ENCODE measurements around the gene ST3GAL5.
A peak's percentile ranks its signal among the peaks of the same experiment; 100 is the strongest.

The ST3GAL5 gene

DNA sequence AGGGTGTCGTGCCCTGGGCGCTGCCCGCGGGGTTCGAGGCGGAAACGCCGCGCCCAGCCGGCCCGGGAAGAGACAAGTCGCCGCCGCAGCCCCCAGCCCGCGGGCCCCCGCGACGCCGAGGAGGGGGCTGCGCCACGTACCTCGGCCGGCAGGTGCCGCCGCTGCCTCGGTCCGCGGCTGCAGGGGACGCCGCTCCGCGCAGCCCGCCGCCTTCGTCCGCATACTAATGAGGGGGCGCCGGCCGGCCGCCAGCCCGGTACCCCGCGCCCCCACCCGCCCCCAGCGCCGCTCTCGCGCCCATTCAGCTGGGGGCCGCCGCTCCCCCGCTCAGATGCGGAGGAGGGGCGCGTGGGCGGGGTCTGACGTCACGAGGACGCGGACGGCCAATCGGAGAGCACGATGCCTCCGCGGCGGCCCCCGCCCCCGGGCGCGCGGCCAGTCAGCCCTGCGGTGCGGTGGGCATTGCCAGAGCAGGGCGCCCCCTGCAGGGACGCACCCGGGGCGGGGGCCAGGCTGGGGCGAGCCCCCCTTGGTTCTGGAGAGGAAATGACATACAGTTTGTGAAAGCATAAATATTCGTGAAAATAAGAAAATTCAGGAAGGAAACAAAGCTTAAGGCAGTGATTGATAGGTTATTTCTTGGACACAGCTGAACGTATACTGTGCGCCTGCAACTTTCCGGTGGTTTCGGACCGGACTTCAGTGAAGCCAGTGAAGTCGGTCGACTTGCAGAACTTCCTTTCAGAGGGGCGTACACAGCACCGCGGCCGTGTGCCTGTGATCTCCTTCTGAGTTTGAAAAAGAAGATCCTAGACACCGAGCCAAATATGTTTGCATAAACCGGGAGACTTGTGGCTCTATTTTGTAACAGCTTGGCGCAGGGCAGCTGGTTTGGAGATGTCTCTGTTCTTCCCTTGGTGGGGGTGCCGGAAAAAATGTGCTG is at the start of gene ST3GAL5:
Gene ST3GAL5 (minus strand): TSS at position 307 of the 943 bp plus-strand sequence. CDS start 85 bp downstream, at position 222.
- peak; percentile 83 for DNase-seq (ENCODE audit: low read depth)
- TF ChIP-seq, protein P1, sequence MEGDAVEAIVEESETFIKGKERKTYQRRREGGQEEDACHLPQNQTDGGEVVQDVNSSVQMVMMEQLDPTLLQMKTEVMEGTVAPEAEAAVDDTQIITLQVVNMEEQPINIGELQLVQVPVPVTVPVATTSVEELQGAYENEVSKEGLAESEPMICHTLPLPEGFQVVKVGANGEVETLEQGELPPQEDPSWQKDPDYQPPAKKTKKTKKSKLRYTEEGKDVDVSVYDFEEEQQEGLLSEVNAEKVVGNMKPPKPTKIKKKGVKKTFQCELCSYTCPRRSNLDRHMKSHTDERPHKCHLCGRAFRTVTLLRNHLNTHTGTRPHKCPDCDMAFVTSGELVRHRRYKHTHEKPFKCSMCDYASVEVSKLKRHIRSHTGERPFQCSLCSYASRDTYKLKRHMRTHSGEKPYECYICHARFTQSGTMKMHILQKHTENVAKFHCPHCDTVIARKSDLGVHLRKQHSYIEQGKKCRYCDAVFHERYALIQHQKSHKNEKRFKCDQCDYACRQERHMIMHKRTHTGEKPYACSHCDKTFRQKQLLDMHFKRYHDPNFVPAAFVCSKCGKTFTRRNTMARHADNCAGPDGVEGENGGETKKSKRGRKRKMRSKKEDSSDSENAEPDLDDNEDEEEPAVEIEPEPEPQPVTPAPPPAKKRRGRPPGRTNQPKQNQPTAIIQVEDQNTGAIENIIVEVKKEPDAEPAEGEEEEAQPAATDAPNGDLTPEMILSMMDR (conservative IDR thresholded peaks at IDR 0.05; ENCODE audit: low read length), result peak; percentile 57

DNA sequence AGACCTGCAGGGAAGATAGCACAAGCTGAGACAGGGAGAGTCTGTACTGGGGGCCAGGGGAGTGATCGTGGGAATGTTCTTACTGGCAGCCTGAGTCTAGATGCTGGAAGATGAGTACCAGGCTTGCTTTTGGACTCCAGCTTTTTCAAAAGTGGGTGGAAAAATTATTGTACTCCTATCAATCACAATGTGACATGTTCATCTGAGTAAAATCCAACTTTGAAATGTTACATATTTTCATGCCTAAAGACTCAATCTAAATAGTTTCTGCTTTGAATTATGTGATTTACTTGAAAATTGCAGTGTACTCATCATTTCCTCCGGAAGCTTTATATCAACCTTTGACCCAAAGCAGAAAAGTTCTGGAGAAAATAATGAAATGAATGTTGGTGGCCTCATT is 49.7 kb upstream of the ST3GAL5 start:
- no peak for DNase-seq (ENCODE audit: low read depth)
- H3K4me3 ChIP-seq (ENCODE audit: low read length), result no peak overlapping the region
- TF ChIP-seq, protein P1 (conservative IDR thresholded peaks at IDR 0.05; ENCODE audit: low read length), result no peak

More for the DNA sequence above, at the start of gene ST3GAL5:
- H3K4me3 ChIP-seq (ENCODE audit: low read length), result peak within 1 kb of the TSS; percentile 81

GRCh38 chr2:85937069-85937439 is 48.3 kb upstream of the ST3GAL5 start:
- no peak for DNase-seq (ENCODE audit: low read depth)
- TF ChIP-seq, protein P1 (conservative IDR thresholded peaks at IDR 0.05; ENCODE audit: low read length), result no peak
- no peak overlapping the region for H3K4me3 ChIP-seq (ENCODE audit: low read length)

DNA sequence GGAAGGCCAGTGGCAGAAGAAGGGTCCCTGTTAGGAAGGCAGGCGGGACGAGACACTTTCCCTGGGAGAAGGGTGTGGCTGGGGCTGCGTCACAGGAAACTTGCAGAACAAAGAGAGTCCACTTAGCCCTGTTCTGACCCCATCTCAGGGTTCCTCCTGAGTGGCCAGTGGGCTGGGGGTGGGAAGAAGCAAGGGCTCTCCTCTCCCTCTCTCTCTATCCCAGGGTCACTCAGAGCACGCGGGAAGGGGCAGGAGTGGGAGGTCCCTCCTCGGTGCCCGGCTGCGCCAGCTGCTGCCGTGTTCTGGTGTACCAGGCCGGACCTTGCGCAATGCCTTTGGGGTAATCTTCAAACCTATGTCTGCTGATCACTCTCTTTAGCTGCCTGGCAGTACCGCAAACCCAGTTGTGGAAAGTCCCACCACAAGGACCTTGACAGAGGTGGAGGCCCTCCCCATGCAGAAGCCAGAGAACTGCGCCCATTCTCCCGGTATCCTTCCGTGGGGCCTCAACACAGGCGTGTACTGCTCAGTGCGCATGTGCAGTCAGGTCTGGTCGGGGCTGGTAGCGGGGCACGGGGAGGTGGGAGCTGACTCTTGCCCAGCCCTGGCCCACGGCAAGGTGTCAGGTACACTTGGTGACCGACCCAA is 47.8 kb upstream of the ST3GAL5 start:
- no peak for DNase-seq (ENCODE audit: low read depth)
- no peak overlapping the region for H3K4me3 ChIP-seq (ENCODE audit: low read length)
- TF ChIP-seq, protein P1 (conservative IDR thresholded peaks at IDR 0.05; ENCODE audit: low read length), result no peak

DNA sequence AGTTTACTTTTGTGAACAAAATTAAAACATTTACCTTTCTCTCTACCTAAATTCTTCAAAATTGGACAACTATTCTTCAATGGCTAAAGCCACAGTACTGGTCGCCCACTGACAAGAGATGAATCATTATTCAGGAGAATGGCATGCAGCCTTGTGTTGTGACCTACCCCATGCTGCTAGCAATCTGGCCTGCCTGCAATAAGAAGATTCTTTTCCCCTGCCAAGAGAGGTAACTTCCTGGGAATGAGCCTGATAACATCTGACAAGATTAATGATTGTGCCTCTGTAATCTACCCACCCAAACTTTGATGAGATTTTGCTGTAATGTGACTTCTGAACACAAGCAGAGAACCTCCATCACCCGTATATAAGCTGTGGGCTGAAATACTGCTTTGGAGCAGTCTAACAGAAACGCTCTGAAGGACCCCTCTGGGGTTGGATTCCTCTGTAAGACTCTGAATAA is 47.0 kb upstream of the ST3GAL5 start:
- no peak overlapping the region for H3K4me3 ChIP-seq (ENCODE audit: low read length)
- TF ChIP-seq, protein P1 (conservative IDR thresholded peaks at IDR 0.05; ENCODE audit: low read length), result no peak
- peak; percentile 72 for DNase-seq (ENCODE audit: low read depth)

- no peak overlapping the region for H3K4me3 ChIP-seq (ENCODE audit: low read length)
- TF ChIP-seq, protein P1 (conservative IDR thresholded peaks at IDR 0.05; ENCODE audit: low read length), result no peak
- peak; percentile 33 for DNase-seq (ENCODE audit: low read depth)
Observed at GRCh38 chr2:85935170-85935745, 46.5 kb upstream of the ST3GAL5 start.

All from AG10803 (cell line).